NT2/D1 (cell line): Measurements from ENCODE around the gene WDR20.

Source experiments
- SUZ12 ChIP-seq: IDR thresholded peaks from 2 replicates; pipeline ENCODE4 v1.6.1; 2011; ENCODE audit not compliant: insufficient read length, insufficient read depth; ENCODE audit errors: extremely low read depth
- YY1 ChIP-seq: IDR thresholded peaks from 2 replicates; pipeline ENCODE4 v1.6.1; 2011; ENCODE audit not compliant: insufficient read length, insufficient read depth
- ZNF274 ChIP-seq: IDR thresholded peaks from 2 replicates; pipeline ENCODE4 v1.6.1; 2011; ENCODE audit warnings: mild to moderate bottlenecking, low read depth, low read length

- TF ChIP-seq ZNF274 (no peak), YY1 (no peak), SUZ12 (no peak)
Measured at GRCh38 chr14:102154121-102154520, 14.4 kb downstream of the WDR20 start.
